HepG2 (cell line): Measurements from ENCODE around the gene TMBIM4. TPM values are rescaled to one million over a fixed set of nuclear protein-coding genes. Genes with fewer than 3 reads are reported as not detected.

ENCODE experiments used
- CHD4 ChIP-seq: fragments of 200-600 bp; sonication (generic); IDR thresholded peaks from 2 replicates; pipeline ENCODE4 v1.7.0; 2017; ENCODE audit warnings: mild to moderate bottlenecking, low read length, borderline replicate concordance
- CREB1 ChIP-seq, 2 experiments: fragments of 450-650 bp in 1 of 2; IDR thresholded peaks; 2 replicates each; pipeline ENCODE4 v1.6.1; 2016 to 2017; ENCODE audit warnings: control low read depth in 1 of 2, mild to moderate bottlenecking in 1 of 2, missing compliant biosample characterization in 1 of 2, missing genetic modification characterization in 1 of 2
- CREM ChIP-seq, 2 experiments: sonication (generic) in 1 of 2; formaldehyde crosslinking in 1 of 2; IDR thresholded peaks; 2 replicates each; pipeline versions ENCODE4 v1.4.0 to v1.6.1; 2016 to 2020; ENCODE audit warnings: antibody characterized with exemption in 1 of 2, mild to moderate bottlenecking in 1 of 2, missing genetic modification reagents in 1 of 2
- E2F5 ChIP-seq: sonication (generic); formaldehyde crosslinking; conservative IDR thresholded peaks from 2 replicates; pipeline ENCODE4 v1.4.0; 2020; ENCODE audit warnings: missing genetic modification reagents
- IRX3 ChIP-seq: sonication (generic); formaldehyde crosslinking; IDR thresholded peaks from 2 replicates; pipeline ENCODE4 v1.8.1; 2023; ENCODE audit warnings: mild to moderate bottlenecking, low read depth, missing genetic modification reagents, borderline replicate concordance
- KLF6 ChIP-seq: IDR thresholded peaks from 2 replicates; pipeline ENCODE4 v1.8.0; 2016; ENCODE audit warnings: missing biosample characterization, missing genetic modification reagents
- MXD4 ChIP-seq: IDR thresholded peaks from 2 replicates; pipeline ENCODE4 v1.6.1; 2016; ENCODE audit warnings: mild to moderate bottlenecking, missing biosample characterization, missing genetic modification reagents
- NFIC ChIP-seq: IDR thresholded peaks from 2 replicates; pipeline ENCODE4 v1.6.1; 2012; ENCODE audit warnings: mild to moderate bottlenecking, low read length, inconsistent platforms
- PAX8 ChIP-seq: sonication (generic); formaldehyde crosslinking; IDR thresholded peaks from 2 replicates; pipeline ENCODE4 v1.8.0; 2022; ENCODE audit warnings: mild to moderate bottlenecking, missing genetic modification reagents, borderline replicate concordance
- PLRG1 ChIP-seq: fragments of 450-650 bp; conservative IDR thresholded peaks from 2 replicates; pipeline ENCODE4 v1.6.1; 2016
- PTBP1 ChIP-seq: fragments of 200-400 bp; formaldehyde crosslinking; IDR thresholded peaks from 2 replicates; pipeline ENCODE4 v1.6.1; 2018; ENCODE audit warnings: low read length, low read depth; ENCODE audit not compliant: poor library complexity, severe bottlenecking
- THAP11 ChIP-seq: IDR thresholded peaks from 2 replicates; pipeline ENCODE4 v1.6.1; 2016; ENCODE audit warnings: missing biosample characterization, missing genetic modification reagents
- ZBTB44 ChIP-seq: sonication (generic); formaldehyde crosslinking; IDR thresholded peaks from 2 replicates; pipeline ENCODE4 v1.4.0; 2020; ENCODE audit warnings: missing genetic modification reagents
- ZNF17 ChIP-seq: sonication (generic); formaldehyde crosslinking; IDR thresholded peaks from 2 replicates; pipeline ENCODE4 v1.5.0; 2020; ENCODE audit warnings: mild to moderate bottlenecking, missing genetic modification reagents
- ZNF280B ChIP-seq: sonication (generic); formaldehyde crosslinking; IDR thresholded peaks from 2 replicates; pipeline ENCODE4 v1.5.0; 2020; ENCODE audit warnings: missing genetic modification reagents, mild to moderate bottlenecking, borderline replicate concordance
- ZNF383 ChIP-seq: sonication (generic); formaldehyde crosslinking; IDR thresholded peaks from 2 replicates; pipeline ENCODE4 v1.4.0; 2020; ENCODE audit warnings: missing genetic modification reagents, mild to moderate bottlenecking, borderline replicate concordance
- ZNF619 ChIP-seq: sonication (generic); formaldehyde crosslinking; IDR thresholded peaks from 2 replicates; pipeline ENCODE4 v1.4.0; 2020; ENCODE audit warnings: mild to moderate bottlenecking, missing genetic modification reagents
- ZNF691 ChIP-seq: sonication (generic); formaldehyde crosslinking; IDR thresholded peaks from 2 replicates; pipeline ENCODE4 v1.4.0; 2020; ENCODE audit warnings: missing genetic modification reagents, low read depth, mild to moderate bottlenecking, borderline replicate concordance
- ZNF766 ChIP-seq: sonication (generic); formaldehyde crosslinking; IDR thresholded peaks from 2 replicates; pipeline ENCODE4 v1.5.0; 2020; ENCODE audit warnings: missing genetic modification reagents, borderline replicate concordance
- ZNF788 ChIP-seq: sonication (generic); formaldehyde crosslinking; IDR thresholded peaks from 2 replicates; pipeline ENCODE4 v1.5.0; 2020; ENCODE audit warnings: mild to moderate bottlenecking, missing genetic modification reagents, borderline replicate concordance
- polyA plus RNA-seq, 8 experiments: library from polyadenylated mRNA; depleted of rRNA in 3 of 8; stranded (reverse) in 7 of 8; unstranded in 1 of 8; fragments of >200 nt; fragmentation: Illumina TruSeq in 4 of 8; extraction: Trizol in 4 of 8; gene quantifications; 2 replicates each; pipeline versions ENCODE4 v1.2.1 to v1.2.3, GENCODE V29; 2011 to 2016; ENCODE audit warnings: low read depth in 4 of 8, missing spikeins in 1 of 8, mixed read lengths in 1 of 8; ENCODE audit not compliant: insufficient read depth in 1 of 8
- total RNA-seq, 5 experiments: library from RNA; depleted of rRNA; stranded (reverse); fragments of >200 nt; fragmentation: Illumina TruSeq; extraction: Trizol; gene quantifications; 2 replicates each; pipeline ENCODE4 v1.2.3, GENCODE V29; 2016; ENCODE audit warnings: low read depth in 1 of 5

TMBIM4 gene
- total and polyA plus RNA-seq, 2 of the 13 experiments (the other 11 are each of a cell fraction or from before 2014, with no cell fraction given) = 60.5 to 67.7 TPM

GRCh38 chr12:66169221-66170170 is at the start of gene TMBIM4 (continued):
- TF ChIP-seq CREB1 (IDR thresholded peaks at IDR 0.05) (peak; percentile 54), CREB1 (CRISPR knock-in tag; IDR thresholded peaks at IDR 0.05) (peak; percentile 66), ZNF17 (CRISPR knock-in tag) (no peak), ZNF691 (peak; percentile 98), CHD4 (no peak), THAP11 (CRISPR knock-in tag) (peak; percentile 86), PTBP1 (peak; percentile 36), CREM (IDR thresholded peaks at IDR 0.05) (peak; percentile 49; the same call in 1 of the 2 replicates), CREM (CRISPR knock-in tag; IDR thresholded peaks at IDR 0.05) (peak; percentile 38; the same call in 1 of the 2 replicates), ZBTB44 (no peak), IRX3 (CRISPR knock-in tag) (no peak), ZNF280B (peak; percentile 78), MXD4 (CRISPR knock-in tag) (no peak; the same call in 1 of the 2 replicates), E2F5 (no peak), ZNF383 (CRISPR knock-in tag) (peak; percentile 60; the same call in 1 of the 2 replicates), NFIC (no peak), ZNF766 (0 out of 2 replicates have a peak, but pooled peaks have one; percentile 74), PLRG1 (no peak), ZNF788 (CRISPR knock-in tag) (peak; percentile 61), PAX8 (peak; percentile 97; the same call in 1 of the 2 replicates), ZNF619 (CRISPR knock-in tag) (peak; percentile 87), KLF6 (peak; percentile 78; the same call in 1 of the 2 replicates)
